ENCODE results near the gene DYSF.

Gene DYSF

DNA sequence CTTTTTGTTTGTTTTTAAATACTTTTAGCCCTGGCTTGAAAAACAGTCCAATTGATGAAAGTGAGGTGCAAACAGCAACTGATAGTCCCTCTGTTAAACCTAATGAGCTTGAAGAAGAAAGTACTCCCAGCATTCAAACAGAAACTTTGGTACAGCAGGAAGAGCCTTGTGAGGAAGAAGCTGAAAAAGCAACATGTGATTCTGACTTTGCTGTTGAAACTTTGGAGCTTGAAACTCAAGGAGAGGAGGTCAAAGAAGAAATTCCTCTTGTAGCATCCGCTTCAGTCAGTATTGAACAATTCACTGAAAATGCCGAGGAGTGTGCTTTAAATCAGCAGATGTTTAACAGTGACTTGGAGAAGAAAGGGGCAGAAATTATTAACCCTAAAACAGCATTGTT is 30.6 kb upstream of the DYSF start:
- Histone ChIP-seq H3K4me2 (ENCODE audit: low read depth, low read length, poor library complexity, severe bottlenecking) (no peak overlapping the region), H3K9ac (ENCODE audit: low read depth, low read length, poor library complexity, severe bottlenecking) (no peak overlapping the region), H4K20me1 (ENCODE audit: insufficient read depth, low read length, poor library complexity, severe bottlenecking) (peaks cover 8% of the 10 kb centered on the region), H3K9me2 (replicated peaks; ENCODE audit: low read depth, low read length) (no peaks in the 10 kb centered on the region), H3K4me1 (ENCODE audit: insufficient read depth, low read length, poor library complexity, severe bottlenecking) (peaks cover 18% of the 10 kb centered on the region), H3K9me3 (ENCODE audit: insufficient read depth, low read depth, low read length) (no peaks in the 10 kb centered on the region), H2AFZ (ENCODE audit: low read length) (no peak overlapping the region), H3K79me2 (ENCODE audit: insufficient read depth, low read length) (peaks cover 28% of the 10 kb centered on the region; the same call in 1 of the 2 replicates), H3K4me3 (ENCODE audit: low read length, poor library complexity, severe bottlenecking) (no peak overlapping the region), H3K27me3 (ENCODE audit: insufficient read depth, low read length, poor library complexity, severe bottlenecking) (no peaks in the 10 kb centered on the region), H3F3A (ENCODE audit: low read depth) (0 out of 2 replicates have a peak, but pooled peaks cover 4% of the 10 kb centered on the region), H3K36me3 (ENCODE audit: insufficient read depth, low read length) (peaks cover 53% of the 10 kb centered on the region; the same call in 1 of the 2 replicates)
- TF ChIP-seq, protein P1, sequence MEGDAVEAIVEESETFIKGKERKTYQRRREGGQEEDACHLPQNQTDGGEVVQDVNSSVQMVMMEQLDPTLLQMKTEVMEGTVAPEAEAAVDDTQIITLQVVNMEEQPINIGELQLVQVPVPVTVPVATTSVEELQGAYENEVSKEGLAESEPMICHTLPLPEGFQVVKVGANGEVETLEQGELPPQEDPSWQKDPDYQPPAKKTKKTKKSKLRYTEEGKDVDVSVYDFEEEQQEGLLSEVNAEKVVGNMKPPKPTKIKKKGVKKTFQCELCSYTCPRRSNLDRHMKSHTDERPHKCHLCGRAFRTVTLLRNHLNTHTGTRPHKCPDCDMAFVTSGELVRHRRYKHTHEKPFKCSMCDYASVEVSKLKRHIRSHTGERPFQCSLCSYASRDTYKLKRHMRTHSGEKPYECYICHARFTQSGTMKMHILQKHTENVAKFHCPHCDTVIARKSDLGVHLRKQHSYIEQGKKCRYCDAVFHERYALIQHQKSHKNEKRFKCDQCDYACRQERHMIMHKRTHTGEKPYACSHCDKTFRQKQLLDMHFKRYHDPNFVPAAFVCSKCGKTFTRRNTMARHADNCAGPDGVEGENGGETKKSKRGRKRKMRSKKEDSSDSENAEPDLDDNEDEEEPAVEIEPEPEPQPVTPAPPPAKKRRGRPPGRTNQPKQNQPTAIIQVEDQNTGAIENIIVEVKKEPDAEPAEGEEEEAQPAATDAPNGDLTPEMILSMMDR (conservative IDR thresholded peaks at IDR 0.05; ENCODE audit: low read length) = no peak
- no peak for TF ChIP-seq EZH2phosphoT487 (IDR thresholded peaks at IDR 0.05; ENCODE audit: borderline replicate concordance)

DNA sequence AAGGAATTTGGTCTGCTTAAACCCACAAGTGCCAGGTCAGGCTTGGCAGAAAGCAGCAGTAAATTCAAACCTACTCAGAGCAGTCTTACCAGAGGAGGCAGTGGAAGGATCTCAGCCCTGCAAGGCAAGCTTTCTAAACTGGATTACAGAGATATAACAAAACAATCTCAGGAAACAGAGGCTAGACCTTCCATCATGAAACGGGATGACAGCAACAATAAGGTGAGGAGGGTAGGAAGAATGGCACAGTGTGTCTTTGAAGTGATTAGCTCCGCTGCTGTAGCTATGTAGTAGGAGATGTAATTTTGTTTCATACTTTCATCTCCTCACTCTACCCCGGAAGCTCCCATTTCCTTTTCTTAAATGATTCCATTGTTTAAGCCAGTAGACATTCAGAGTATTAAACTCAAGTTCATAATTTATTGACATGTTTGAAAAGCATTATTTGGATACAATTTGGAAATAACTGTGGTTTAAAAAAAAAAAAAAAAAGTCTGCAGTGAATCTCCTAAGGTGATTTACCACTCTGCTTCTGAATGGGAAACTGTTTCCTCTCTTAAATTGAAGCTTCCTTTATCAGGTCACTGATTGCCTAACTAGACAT is 29.4 kb upstream of the DYSF start:
- H3K27me3 ChIP-seq (ENCODE audit: insufficient read depth, low read length, poor library complexity, severe bottlenecking) = no peaks in the 10 kb centered on the region
- no peak overlapping the region for H2AFZ ChIP-seq (ENCODE audit: low read length)
- H3K4me1 ChIP-seq (ENCODE audit: insufficient read depth, low read length, poor library complexity, severe bottlenecking) = peaks cover 17% of the 10 kb centered on the region
- H3K79me2 ChIP-seq (ENCODE audit: insufficient read depth, low read length) = peaks cover 21% of the 10 kb centered on the region; the same call in 1 of the 2 replicates
- peaks cover 8% of the 10 kb centered on the region for H4K20me1 ChIP-seq (ENCODE audit: insufficient read depth, low read length, poor library complexity, severe bottlenecking)
- H3F3A ChIP-seq (ENCODE audit: low read depth) = 0 out of 2 replicates have a peak, but pooled peaks cover 4% of the 10 kb centered on the region
- peaks cover 62% of the 10 kb centered on the region; the same call in 1 of the 2 replicates for H3K36me3 ChIP-seq (ENCODE audit: insufficient read depth, low read length)
- no peak overlapping the region for H3K4me3 ChIP-seq (ENCODE audit: low read length, poor library complexity, severe bottlenecking)
- no peaks in the 10 kb centered on the region for H3K9me2 ChIP-seq (replicated peaks; ENCODE audit: low read depth, low read length)
- H3K9me3 ChIP-seq (ENCODE audit: insufficient read depth, low read depth, low read length) = no peaks in the 10 kb centered on the region
- H3K9ac ChIP-seq (ENCODE audit: low read depth, low read length, poor library complexity, severe bottlenecking) = no peak overlapping the region
- no peak for TF ChIP-seq EZH2phosphoT487 (IDR thresholded peaks at IDR 0.05; ENCODE audit: borderline replicate concordance)
- TF ChIP-seq, protein P1 (conservative IDR thresholded peaks at IDR 0.05; ENCODE audit: low read length) = no peak
- peak overlapping the region; percentile 9 for H3K4me2 ChIP-seq (ENCODE audit: low read depth, low read length, poor library complexity, severe bottlenecking)

DNA sequence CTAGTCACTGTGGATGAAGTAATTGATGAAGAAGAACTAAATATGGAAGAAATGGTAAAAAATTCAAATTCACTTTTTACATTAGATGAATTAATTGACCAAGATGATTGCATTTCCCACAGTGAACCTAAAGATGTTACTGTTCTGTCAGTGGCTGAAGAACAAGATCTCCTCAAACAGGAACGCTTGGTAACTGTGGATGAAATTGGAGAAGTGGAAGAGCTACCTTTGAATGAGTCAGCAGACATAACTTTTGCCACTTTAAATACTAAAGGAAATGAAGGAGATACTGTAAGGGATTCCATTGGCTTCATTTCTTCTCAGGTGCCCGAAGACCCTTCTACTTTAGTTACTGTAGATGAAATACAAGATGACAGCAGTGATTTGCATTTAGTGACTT is 26.6 kb upstream of the DYSF start:
- no peak overlapping the region for H3K9ac ChIP-seq (ENCODE audit: low read depth, low read length, poor library complexity, severe bottlenecking)
- H3K9me3 ChIP-seq (ENCODE audit: insufficient read depth, low read depth, low read length) = no peaks in the 10 kb centered on the region
- no peak overlapping the region for H3K4me2 ChIP-seq (ENCODE audit: low read depth, low read length, poor library complexity, severe bottlenecking)
- H3K36me3 ChIP-seq (ENCODE audit: insufficient read depth, low read length) = peaks cover 80% of the 10 kb centered on the region; the same call in 1 of the 2 replicates
- no peak overlapping the region for H3K4me3 ChIP-seq (ENCODE audit: low read length, poor library complexity, severe bottlenecking)
- H2AFZ ChIP-seq (ENCODE audit: low read length) = no peak overlapping the region
- H4K20me1 ChIP-seq (ENCODE audit: insufficient read depth, low read length, poor library complexity, severe bottlenecking) = peaks cover 5% of the 10 kb centered on the region
- peaks cover 8% of the 10 kb centered on the region; the same call in 1 of the 2 replicates for H3K79me2 ChIP-seq (ENCODE audit: insufficient read depth, low read length)
- no peaks in the 10 kb centered on the region for H3F3A ChIP-seq (ENCODE audit: low read depth)
- H3K9me2 ChIP-seq (replicated peaks; ENCODE audit: low read depth, low read length) = no peaks in the 10 kb centered on the region
- H3K4me1 ChIP-seq (ENCODE audit: insufficient read depth, low read length, poor library complexity, severe bottlenecking) = peaks cover 10% of the 10 kb centered on the region
- no peaks in the 10 kb centered on the region for H3K27me3 ChIP-seq (ENCODE audit: insufficient read depth, low read length, poor library complexity, severe bottlenecking)
- TF ChIP-seq, protein P1 (conservative IDR thresholded peaks at IDR 0.05; ENCODE audit: low read length) = no peak
- no peak for TF ChIP-seq EZH2phosphoT487 (IDR thresholded peaks at IDR 0.05; ENCODE audit: borderline replicate concordance)
